ENCODE data around the gene SSBP2. TPM values are rescaled to one million over a fixed set of nuclear protein-coding genes. Genes with fewer than 3 reads are reported as not detected.

SSBP2 gene
- total RNA-seq, 1 donor from 2014 or later, result 12.7 TPM

Other genes with a start within 250 kb of the SSBP2 start
- 6.1 and 7.1 TPM in 2 replicates for gene ATG10, start 220.9 kb upstream of the SSBP2 start, total RNA-seq

Measured in activated T-helper 1 cell treated with anti-CD3 and anti-CD28 coated beads, Interleukin-12 subunit alpha, Interleukin-12 subunit beta, Interleukin-2, Interleukin-4 antibody, amounts not matched to agents 30 ng/mL and 10 ng/mL and 1 ng/mL, durations not matched to agents 14 hours and 24 hours and 36 hours (primary cell).